NCI-H2107 treated with DMSO at 0.1 percent for 48 hours (cell line): ENCODE results near the gene C16orf92.
A peak's percentile ranks its signal among the peaks of the same experiment; 100 is the strongest.

ENCODE experiments used
- DNase-seq: peaks from one replicate; lab custom pipeline; 2025; ENCODE audit not compliant: unreplicated experiment; lab: John Stamatoyannopoulos, UW

C16orf92 gene

GRCh38 chr16:29988346-29989075 lies 34.5 kb upstream of the C16orf92 start:
- no peak for DNase-seq

GRCh38 chr16:29989111-29989858 lies 33.7 kb upstream of the C16orf92 start:
- no peak for DNase-seq

- DNase-seq, result no peak
These were observed 33.0 kb upstream of the C16orf92 start for GRCh38 chr16:29990034-29990433.

- DNase-seq, result no peak
These were observed 32.0 kb upstream of the C16orf92 start for GRCh38 chr16:29990883-29991570.

- DNase-seq, result no peak
These were observed 31.5 kb upstream of the C16orf92 start for GRCh38 chr16:29991571-29991904.

- no peak for DNase-seq
These were observed 30.5 kb upstream of the C16orf92 start for GRCh38 chr16:29992344-29992967.

GRCh38 chr16:29993191-29993902 lies 29.7 kb upstream of the C16orf92 start:
- DNase-seq, result no peak

GRCh38 chr16:29993903-29994599 lies 28.9 kb upstream of the C16orf92 start:
- DNase-seq, result no peak

- DNase-seq, result no peak
These were observed 28.2 kb upstream of the C16orf92 start for GRCh38 chr16:29994600-29995323.

GRCh38 chr16:29995324-29995910 lies 27.6 kb upstream of the C16orf92 start, which contains the start of gene HIRIP3:
HIRIP3 (minus strand) TSS chr16:29995617; CDS start chr16:29995605, 12 bp downstream.
- DNase-seq, result peak; percentile 70

- peak; percentile 94 for DNase-seq
These were observed 26.9 kb upstream of the C16orf92 start, which contains the start of gene INO80E for GRCh38 chr16:29995911-29996765. INO80E (plus strand) TSS chr16:29996241; CDS start chr16:29996311, 70 bp downstream.

- DNase-seq, result no peak
These were observed 26.2 kb upstream of the C16orf92 start for GRCh38 chr16:29996766-29997250.

- DNase-seq, result no peak
These were observed 23.4 kb upstream of the C16orf92 start for GRCh38 chr16:29999605-30000004.

- peak; percentile 50 for DNase-seq
These were observed 22.0 kb upstream of the C16orf92 start for GRCh38 chr16:30000735-30001631.

GRCh38 chr16:30002614-30003346 lies 20.2 kb upstream of the C16orf92 start:
- DNase-seq, result no peak
